Liver (tissue), 9 donors: Measurements from ENCODE around the gene CCDC167. TPM values are rescaled to one million over a fixed set of nuclear protein-coding genes. Genes with fewer than 3 reads are reported as not detected.

Source experiments
- DNase-seq: peaks from one replicate; pipeline ENCODE4 v3.0.0-alpha.2; 2017; ENCODE audit warnings: low spot score
- H3K27ac ChIP-seq, 2 donors: one replicate each; pipeline ENCODE4 v1.7.0; 2013; ENCODE audit warnings: inconsistent platforms in 2 of 2, low read length in 2 of 2, control low read depth in 1 of 2, low read depth in 1 of 2, mild to moderate bottlenecking in 1 of 2
- H3K27me3 ChIP-seq, 4 donors: one replicate each; pipeline versions ENCODE4 v1.6.1 to v1.7.0; 2013; ENCODE audit warnings: low read length in 3 of 4, inconsistent platforms in 1 of 4, mild to moderate bottlenecking in 1 of 4, moderate library complexity in 1 of 4; ENCODE audit not compliant: control insufficient read depth in 4 of 4, insufficient read depth in 4 of 4
- H3K36me3 ChIP-seq, 4 donors: one replicate each; pipeline versions ENCODE4 v1.6.1 to v1.7.0; 2013; ENCODE audit warnings: low read length in 3 of 4, mild to moderate bottlenecking in 3 of 4, low read depth in 1 of 4, moderate library complexity in 1 of 4; ENCODE audit not compliant: control insufficient read depth in 4 of 4, insufficient read depth in 3 of 4
- H3K4me1 ChIP-seq, 4 donors: one replicate each; pipeline versions ENCODE4 v1.6.1 to v1.7.0; 2013; ENCODE audit warnings: low read length in 3 of 4, mild to moderate bottlenecking in 3 of 4, moderate library complexity in 1 of 4; ENCODE audit not compliant: control insufficient read depth in 4 of 4, insufficient read depth in 4 of 4
- H3K4me3 ChIP-seq, 3 donors: one replicate each; pipeline versions ENCODE4 v1.6.1 to v1.7.0; 2013; ENCODE audit warnings: low read length in 3 of 3, control low read depth in 1 of 3, low read depth in 1 of 3, mild to moderate bottlenecking in 1 of 3
- H3K9ac ChIP-seq, 2 donors: one replicate each; pipeline ENCODE4 v1.7.0; 2013; ENCODE audit warnings: low read length in 2 of 2, mild to moderate bottlenecking in 2 of 2, moderate library complexity in 2 of 2, control low read depth in 1 of 2, low read depth in 1 of 2
- H3K9me3 ChIP-seq, 4 donors: one replicate each; pipeline versions ENCODE4 v1.6.1 to v1.7.0; 2013; ENCODE audit warnings: low read length in 3 of 4; ENCODE audit not compliant: control insufficient read depth in 4 of 4
- ATF3 ChIP-seq: IDR thresholded peaks from 2 replicates; pipeline ENCODE4 v1.6.1; 2016; ENCODE audit warnings: antibody characterized with exemption
- FOXA1 ChIP-seq: IDR thresholded peaks from 2 replicates; pipeline ENCODE4 v1.6.1; 2016; ENCODE audit warnings: antibody characterized with exemption
- HNF4A ChIP-seq, 2 donors: conservative IDR thresholded peaks; 2 replicates each; pipeline ENCODE4 v1.6.1; 2016; ENCODE audit warnings: antibody characterized with exemption in 2 of 2, mild to moderate bottlenecking in 2 of 2
- HNF4G ChIP-seq: IDR thresholded peaks from 2 replicates; pipeline ENCODE4 v1.6.1; 2016; ENCODE audit warnings: antibody characterized with exemption
- JUND ChIP-seq, 2 donors: IDR thresholded peaks; 2 replicates each; pipeline ENCODE4 v1.6.1; 2016; ENCODE audit warnings: antibody characterized with exemption in 2 of 2
- REST ChIP-seq: IDR thresholded peaks from 2 replicates; pipeline ENCODE4 v1.6.1; 2016; ENCODE audit warnings: antibody characterized with exemption, mild to moderate bottlenecking
- YY1 ChIP-seq: IDR thresholded peaks from 2 replicates; pipeline ENCODE4 v1.6.1; 2016; ENCODE audit warnings: antibody characterized with exemption, mild to moderate bottlenecking
- ZBTB33 ChIP-seq: IDR thresholded peaks from 2 replicates; pipeline ENCODE4 v1.6.1; 2016; ENCODE audit warnings: antibody characterized with exemption
- WGBS: extraction: QIAGEN DNeasy Blood & Tissue Kit; methylation state at CpG from one replicate; pipeline ENCODE4 v1.1.7; 2013; 5-methylcytosine and 5-hydroxymethylcytosine counted together
- polyA plus RNA-seq, 2 donors: library from polyadenylated mRNA; stranded (reverse) in 1 of 2; unstranded in 1 of 2; fragments of 200-250 nt in 1 of 2; fragments of >200 nt in 1 of 2; fragmentation: Nextera tagmentation in 1 of 2; extraction: Ambion mirVana in 1 of 2; gene quantifications; one replicate each; pipeline versions ENCODE4 v1.2.1 to v1.2.3, GENCODE V29; 2013 to 2015
- total RNA-seq, 2 donors: library from RNA; depleted of rRNA; stranded (reverse); fragments of >200 nt; gene quantifications; one replicate each; pipeline ENCODE4 v1.2.3, GENCODE V29; 2014
- donor health status: healthy.
- donor health status: healthy.
- donor health status: healthy.
- donor health status: healthy.
- donor health status: healthy.

CCDC167 gene
- total and polyA plus RNA-seq, 4 donors: 14.1 to 54.8 (median 42.7) TPM

DNA sequence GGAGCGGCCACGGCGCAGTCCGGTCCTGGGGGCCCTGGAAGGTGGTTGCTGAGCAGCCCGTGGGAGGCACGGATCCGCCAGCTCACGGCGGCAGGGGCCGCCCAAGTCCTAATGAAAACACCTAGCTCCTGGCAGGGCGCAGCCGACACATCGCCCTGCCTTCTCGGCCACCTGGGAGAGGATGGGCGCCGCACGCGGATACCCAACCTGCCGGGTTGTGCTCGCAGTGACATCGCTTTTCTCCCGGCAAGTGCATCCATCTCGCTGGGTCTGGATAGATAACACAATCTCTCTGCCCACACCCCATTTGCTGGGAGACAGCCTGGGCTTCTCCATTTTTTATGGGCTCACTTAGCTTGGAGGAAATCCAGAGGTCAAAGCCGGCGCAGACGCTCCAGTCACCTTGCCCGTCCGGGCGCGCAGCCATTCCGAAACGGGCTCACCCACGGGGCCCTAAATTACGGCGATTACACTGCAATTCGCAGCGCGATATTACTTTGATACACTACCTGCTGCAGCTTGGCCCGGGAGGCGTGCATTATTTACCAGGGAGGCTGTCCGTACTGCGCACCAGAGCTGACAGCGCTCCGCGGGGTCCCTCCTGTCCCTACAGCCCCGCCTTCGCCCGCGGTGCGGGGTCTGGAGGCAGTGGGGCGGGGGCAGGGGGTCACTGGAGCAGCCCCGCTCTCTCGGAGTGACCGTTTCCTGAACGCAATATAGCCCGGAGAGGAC, 36.2 kb upstream of the CCDC167 start:
- H3K9me3 ChIP-seq: no peaks in the 10 kb centered on the region
- WGBS: 7% methylated on average over 56 of the region's 56 CpGs
- H3K4me3 ChIP-seq: peak overlapping the region in 2 of 3 donors; percentile 8 to 38
- no peak for DNase-seq
- H3K9ac ChIP-seq: no peak overlapping the region
- peaks cover 0 to 8% (median 7%) of the 10 kb centered on the region in 4 donors for H3K4me1 ChIP-seq
- TF ChIP-seq HNF4G: no peak
- TF ChIP-seq JUND (IDR thresholded peaks at IDR 0.05): no peak
- TF ChIP-seq HNF4A (conservative IDR thresholded peaks at IDR 0.05): no peak
- no peak for TF ChIP-seq REST
- TF ChIP-seq ZBTB33: no peak
- no peak for TF ChIP-seq FOXA1
- TF ChIP-seq YY1: no peak
- H3K27ac ChIP-seq: no peak overlapping the region
- no peaks in the 10 kb centered on the region for H3K36me3 ChIP-seq
- H3K27me3 ChIP-seq: peaks cover 0 to 6% (median 0%) of the 10 kb centered on the region in 4 donors

GRCh38 chr6:37535428-37535758, 35.7 kb upstream of the CCDC167 start:
- TF ChIP-seq ATF3 (no peak), REST (no peak)
- WGBS: 54% methylated on average over 5 of the region's 5 CpGs
- Histone ChIP-seq H3K9me3 (no peaks in the 10 kb centered on the region), H3K4me3 (peak overlapping the region in 1 of 3 donors; percentile 38), H3K27ac (no peak overlapping the region), H3K36me3 (no peaks in the 10 kb centered on the region), H3K9ac (no peak overlapping the region), H3K27me3 (peaks cover 0 to 6% (median 0%) of the 10 kb centered on the region in 4 donors), H3K4me1 (peaks cover 0 to 8% (median 7%) of the 10 kb centered on the region in 4 donors)
- no peak for DNase-seq
